PC-3 (cell line): ENCODE data around the gene TTC22. TPM values are rescaled to one million over a fixed set of nuclear protein-coding genes. Genes with fewer than 3 reads are reported as not detected.

ENCODE experiments used
- ATAC-seq: fragments of 200-7000 bp; cut with Tn5 transposase; 2 replicates; pipeline ENCODE4 v1.9.1; 2020; ENCODE audit warnings: mild to moderate bottlenecking, moderate library complexity
- BruUV-seq: library from RNA; stranded (reverse); fragments of 400-500 nt; replicated peaks from 2 replicates; lab custom pipeline; 2021; lab: Mats Ljungman, UMichigan
- CTCF ChIA-PET: fragments of 300-600 bp; sonication (Branson Sonifier 250); formaldehyde crosslinking; loops from one replicate; lab custom pipeline; 2022; ENCODE audit warnings: antibody characterized with exemption; lab: Charles Lee
- POLR2A ChIA-PET: fragments of 300-600 bp; sonication (Branson Sonifier 250); formaldehyde crosslinking; loops from one replicate; lab custom pipeline; 2022; ENCODE audit warnings: antibody characterized with exemption; ENCODE audit not compliant: unreplicated experiment; lab: Charles Lee
- DNase-seq: peaks from one replicate; pipeline ENCODE4 v3.0.0-alpha.2; 2015
- H2AFZ ChIP-seq: fragments of 300-600 bp; sonication (generic); 2 replicates; pipeline ENCODE4 v1.6.0; 2016; ENCODE audit warnings: antibody characterized with exemption, low read length
- H3F3A ChIP-seq: fragments of 300-600 bp; sonication (generic); one replicate; pipeline ENCODE4 v1.6.0; 2017; ENCODE audit warnings: antibody characterized with exemption, low read length, control low read depth, mild to moderate bottlenecking; ENCODE audit not compliant: unreplicated experiment
- H3K27ac ChIP-seq: fragments of 300-600 bp; sonication (generic); 2 replicates; pipeline ENCODE4 v1.5.1; 2016; ENCODE audit warnings: mild to moderate bottlenecking, low read length
- H3K27me3 ChIP-seq: fragments of 300-600 bp; sonication (generic); 2 replicates; pipeline ENCODE4 v1.6.1; 2016; ENCODE audit warnings: low read length, mixed read lengths
- H3K36me3 ChIP-seq: fragments of 300-600 bp; sonication (generic); 2 replicates; pipeline ENCODE4 v1.6.1; 2016; ENCODE audit warnings: low read depth, mixed run types, low read length, mixed read lengths
- H3K4me1 ChIP-seq: fragments of 300-600 bp; sonication (generic); 2 replicates; pipeline ENCODE4 v1.5.1; 2016; ENCODE audit warnings: low read length; ENCODE audit not compliant: insufficient read depth
- H3K4me2 ChIP-seq: fragments of 300-600 bp; sonication (generic); 2 replicates; pipeline ENCODE4 v1.6.0; 2016; ENCODE audit warnings: low read length
- H3K4me3 ChIP-seq: fragments of 300-600 bp; sonication (generic); 2 replicates; pipeline ENCODE4 v1.5.1; 2016; ENCODE audit warnings: mild to moderate bottlenecking, low read length, mixed read lengths
- H3K79me2 ChIP-seq: fragments of 300-600 bp; sonication (generic); 2 replicates; pipeline ENCODE4 v1.6.1; 2017; ENCODE audit warnings: low read length, mixed read lengths
- H3K9ac ChIP-seq: fragments of 300-600 bp; sonication (generic); 2 replicates; pipeline ENCODE4 v1.6.0; 2016; ENCODE audit warnings: mild to moderate bottlenecking, low read length
- H3K9me2 ChIP-seq: fragments of 300-600 bp; sonication (generic); replicated peaks from 2 replicates; pipeline ENCODE4 v1.6.1; 2016; ENCODE audit warnings: mixed run types, low read length, mixed read lengths
- H3K9me3 ChIP-seq: fragments of 300-600 bp; sonication (generic); 2 replicates; pipeline ENCODE4 v1.6.1; 2016; ENCODE audit warnings: low read length, mixed read lengths
- H4K20me1 ChIP-seq: fragments of 300-600 bp; sonication (generic); 2 replicates; pipeline ENCODE4 v1.6.1; 2016; ENCODE audit warnings: low read length, mixed read lengths
- EZH2 ChIP-seq: fragments of 300-600 bp; sonication (generic); IDR thresholded peaks from one replicate; pipeline ENCODE4 v1.6.1; 2017; ENCODE audit warnings: antibody characterized with exemption, mild to moderate bottlenecking, low read length; ENCODE audit not compliant: unreplicated experiment
- EZH2phosphoT487 ChIP-seq: fragments of 300-600 bp; sonication (generic); IDR thresholded peaks from 2 replicates; pipeline ENCODE4 v1.6.1; 2018; ENCODE audit warnings: mild to moderate bottlenecking, antibody characterized with exemption, low read length, borderline replicate concordance
- intact Hi-C: fragments of 100-400 bp; cut with micrococcal nuclease; formaldehyde crosslinking; loops from 2 replicates; pipeline ENCODE4 v1.9.0; 2023
- total RNA-seq: library from RNA; depleted of rRNA; stranded (reverse); fragments of >200 nt; gene quantifications from 2 replicates; pipeline ENCODE4 v1.2.3, GENCODE V29; 2014
- TF ChIP-seq, protein P1 (sequence below): fragments of 300-600 bp; sonication (generic); conservative IDR thresholded peaks from 2 replicates; pipeline ENCODE4 v1.5.1; 2017; ENCODE audit warnings: antibody characterized with exemption, low read depth, mild to moderate bottlenecking, low read length

Gene TTC22
- total RNA-seq, 1 experiment from 2014 or later, result 21.8 TPM

DNA sequence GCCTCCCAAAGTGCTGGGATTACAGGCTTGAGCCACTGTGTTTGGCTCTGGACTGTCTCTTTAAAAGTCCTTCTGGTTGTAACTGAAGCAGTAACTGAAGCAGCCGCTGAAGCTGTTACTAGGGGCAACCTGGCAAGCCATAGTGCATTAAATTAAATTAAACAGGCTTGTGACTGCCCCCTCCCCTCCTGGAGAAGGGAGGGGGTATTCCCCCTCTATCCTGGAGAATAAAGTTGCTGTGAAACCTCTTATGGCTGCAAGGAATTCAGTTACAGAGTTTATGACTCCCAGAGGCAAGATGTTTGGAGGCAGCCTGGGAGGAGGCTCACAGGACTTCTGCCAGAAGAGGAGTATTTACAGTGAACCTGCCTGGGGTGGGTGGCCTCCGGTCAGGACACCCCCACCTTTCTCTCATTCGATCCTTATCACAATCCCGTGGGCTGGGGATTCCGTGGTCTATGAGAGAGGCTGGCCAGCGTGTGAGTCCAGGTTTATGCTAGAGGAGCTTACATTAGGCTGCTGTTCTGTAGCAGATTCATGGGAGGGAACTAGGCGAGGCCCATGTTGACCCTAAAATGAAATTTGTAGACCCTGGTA is 8.3 kb downstream of the TTC22 start:
- Histone ChIP-seq H3K9me2 (no peaks in the 10 kb centered on the region), H3K27ac (no peak overlapping the region), H4K20me1 (no peaks in the 10 kb centered on the region), H2AFZ (no peak overlapping the region), H3K79me2 (peaks cover 24% of the 10 kb centered on the region), H3K4me3 (no peak overlapping the region), H3K4me1 (peaks cover 36% of the 10 kb centered on the region), H3K9ac (no peak overlapping the region), H3K9me3 (no peaks in the 10 kb centered on the region), H3K27me3 (no peaks in the 10 kb centered on the region), H3F3A (peaks cover 8% of the 10 kb centered on the region), H3K4me2 (no peak overlapping the region), H3K36me3 (no peaks in the 10 kb centered on the region)
- TF ChIP-seq EZH2 (no peak), EZH2phosphoT487 (no peak)
- TF ChIP-seq, protein P1, sequence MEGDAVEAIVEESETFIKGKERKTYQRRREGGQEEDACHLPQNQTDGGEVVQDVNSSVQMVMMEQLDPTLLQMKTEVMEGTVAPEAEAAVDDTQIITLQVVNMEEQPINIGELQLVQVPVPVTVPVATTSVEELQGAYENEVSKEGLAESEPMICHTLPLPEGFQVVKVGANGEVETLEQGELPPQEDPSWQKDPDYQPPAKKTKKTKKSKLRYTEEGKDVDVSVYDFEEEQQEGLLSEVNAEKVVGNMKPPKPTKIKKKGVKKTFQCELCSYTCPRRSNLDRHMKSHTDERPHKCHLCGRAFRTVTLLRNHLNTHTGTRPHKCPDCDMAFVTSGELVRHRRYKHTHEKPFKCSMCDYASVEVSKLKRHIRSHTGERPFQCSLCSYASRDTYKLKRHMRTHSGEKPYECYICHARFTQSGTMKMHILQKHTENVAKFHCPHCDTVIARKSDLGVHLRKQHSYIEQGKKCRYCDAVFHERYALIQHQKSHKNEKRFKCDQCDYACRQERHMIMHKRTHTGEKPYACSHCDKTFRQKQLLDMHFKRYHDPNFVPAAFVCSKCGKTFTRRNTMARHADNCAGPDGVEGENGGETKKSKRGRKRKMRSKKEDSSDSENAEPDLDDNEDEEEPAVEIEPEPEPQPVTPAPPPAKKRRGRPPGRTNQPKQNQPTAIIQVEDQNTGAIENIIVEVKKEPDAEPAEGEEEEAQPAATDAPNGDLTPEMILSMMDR, result no peak
- intact Hi-C loops, result loop anchor here (1.0 to 10.0 kb wide), 2 partner anchors 120 to 388 kb away; partner anchors contain the start of gene SSBP3
- BruUV-seq, result no TSS peak
- ChIA-PET POLR2A (no interaction called here), CTCF (interaction anchor here (0.6 kb wide), 1 partner anchor 11 kb away, joined by 4 read pairs; no protein-coding TSS in a partner anchor)
- DNase-seq (no peak), ATAC-seq (no peak)

DNA sequence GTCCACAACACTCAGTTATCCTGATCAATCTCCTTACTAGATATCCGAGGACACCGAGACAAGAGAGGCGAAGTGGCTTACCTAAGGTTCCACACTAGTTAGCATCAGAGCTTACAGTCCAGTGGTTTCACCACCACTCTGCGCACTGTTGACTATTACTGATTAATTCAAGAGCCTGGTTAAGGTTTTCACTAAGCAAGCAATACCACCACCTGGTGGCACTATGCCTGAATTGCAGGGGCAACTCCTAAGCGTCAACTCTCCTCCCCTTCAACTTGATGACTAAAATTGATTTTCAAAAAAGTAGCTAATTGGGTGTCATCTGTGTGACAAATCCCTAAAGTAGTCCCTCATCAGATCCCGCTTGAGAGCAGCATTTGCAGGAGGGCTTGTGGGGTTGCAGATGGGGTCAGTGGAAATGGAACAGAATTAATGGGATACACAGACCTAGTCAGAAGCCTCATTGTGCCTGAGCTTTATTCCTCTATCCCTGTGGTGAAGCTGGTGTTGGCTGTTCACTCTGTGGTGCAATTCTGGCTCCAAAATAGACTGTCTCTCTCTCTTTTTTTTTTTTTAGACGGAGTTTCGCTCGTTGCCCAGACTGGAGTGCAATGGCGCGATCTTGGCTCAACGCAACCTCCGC is 9.1 kb downstream of the TTC22 start:
- Histone ChIP-seq H3K27ac (no peak overlapping the region), H3K4me2 (no peak overlapping the region), H3K36me3 (no peaks in the 10 kb centered on the region), H4K20me1 (no peaks in the 10 kb centered on the region), H3K27me3 (no peaks in the 10 kb centered on the region), H3K9ac (no peak overlapping the region), H3K4me1 (peaks cover 35% of the 10 kb centered on the region), H3K9me2 (no peaks in the 10 kb centered on the region), H3K4me3 (no peak overlapping the region), H3F3A (peaks cover 8% of the 10 kb centered on the region), H2AFZ (no peak overlapping the region), H3K9me3 (no peaks in the 10 kb centered on the region), H3K79me2 (peaks cover 23% of the 10 kb centered on the region)
- no TSS peak for BruUV-seq
- intact Hi-C loops, result loop anchor here (1.0 to 10.0 kb wide), 2 partner anchors 120 to 387 kb away; partner anchors contain the start of gene SSBP3
- TF ChIP-seq EZH2 (no peak), EZH2phosphoT487 (no peak)
- TF ChIP-seq, protein P1, result peak; percentile 93
- POLR2A ChIA-PET, result no interaction called here
- no peak for ATAC-seq
- CTCF ChIA-PET, result interaction anchor here (0.6 to 1.0 kb wide), 3 partner anchors 12 to 293 kb away, joined by 3 to 5 read pairs (median 4); no protein-coding TSS in a partner anchor
- DNase-seq, result peak; percentile 83

DNA sequence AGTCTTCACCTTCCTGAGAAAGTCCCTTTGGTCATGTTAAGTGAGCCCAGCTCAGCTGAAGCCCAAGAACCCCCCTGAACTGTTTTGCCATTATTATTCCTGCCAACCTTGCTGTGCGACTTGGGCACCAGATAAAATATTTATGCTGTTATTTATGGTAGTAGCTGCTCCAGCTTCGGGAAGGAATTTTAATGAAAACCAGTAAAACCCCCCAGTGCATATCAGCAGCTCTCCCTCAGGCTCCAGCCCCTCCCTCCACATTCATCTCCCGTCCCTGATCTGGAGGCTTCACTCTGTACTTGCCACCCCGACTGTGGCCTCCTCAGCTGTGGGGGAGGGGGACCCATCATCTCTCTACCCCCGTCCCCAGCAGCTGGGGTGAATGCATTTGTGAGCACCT is 12.7 kb downstream of the TTC22 start:
- Histone ChIP-seq H3K4me1 (0 out of 2 replicates have a peak, but pooled peaks cover under 1% of the 10 kb centered on the region), H2AFZ (no peak overlapping the region), H3K9ac (no peak overlapping the region), H3K36me3 (no peaks in the 10 kb centered on the region), H4K20me1 (no peaks in the 10 kb centered on the region), H3K4me2 (no peak overlapping the region), H3K4me3 (no peak overlapping the region), H3K27ac (no peak overlapping the region), H3K9me3 (no peaks in the 10 kb centered on the region), H3F3A (no peaks in the 10 kb centered on the region), H3K79me2 (peaks cover 5% of the 10 kb centered on the region), H3K27me3 (no peaks in the 10 kb centered on the region), H3K9me2 (no peaks in the 10 kb centered on the region)
- TF ChIP-seq, protein P1, result no peak
- TF ChIP-seq EZH2 (no peak), EZH2phosphoT487 (no peak)
- intact Hi-C loops, result no loop called here
- DNase-seq (no peak), ATAC-seq (no peak)
- CTCF ChIA-PET, result no interaction called here
- BruUV-seq, result no TSS peak
- POLR2A ChIA-PET, result no interaction called here
